ENCODE results near the gene DTNB.

GRCh38 chr2:25596516-25597244 is 76.7 kb downstream of the DTNB start:
- TF ChIP-seq REST (IDR thresholded peaks at IDR 0.05; ENCODE audit: insufficient replicate concordance, low read depth) (no peak), CTCF (IDR thresholded peaks at IDR 0.05; ENCODE audit: insufficient read depth, low read length) (no peak)
